Measurements from ENCODE around the gene SF1.
A peak's percentile ranks its signal among the peaks of the same experiment; 100 is the strongest.

SF1 gene

DNA sequence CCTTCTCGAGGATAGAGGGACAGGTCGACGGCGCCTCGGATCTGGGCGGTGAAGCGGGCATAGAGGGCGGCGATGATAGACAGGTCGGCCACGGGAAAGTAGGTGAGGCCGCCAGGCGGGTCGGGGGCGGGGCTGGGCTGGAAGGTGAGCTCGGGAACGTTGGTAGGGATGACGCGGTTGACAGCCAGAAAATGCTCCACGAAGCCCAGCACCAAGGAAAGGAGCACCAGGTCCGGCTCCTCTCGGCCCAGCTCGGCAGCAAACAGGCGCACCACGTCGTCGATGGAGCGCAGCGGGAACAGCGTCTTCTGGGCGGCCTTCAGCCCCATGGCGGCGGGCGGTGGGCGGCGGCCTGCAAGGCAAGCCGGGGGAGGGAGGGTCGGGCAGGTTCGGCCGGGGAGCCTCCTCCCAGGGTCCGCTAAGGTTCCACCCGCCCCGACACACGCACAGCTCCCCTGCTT, 31.5 kb upstream of the SF1 start:
- no peaks in the 10 kb centered on the region for H3K9me3 ChIP-seq (ENCODE audit: insufficient read depth, low read length)
- peak overlapping the region; percentile 79 for H3K4me3 ChIP-seq (ENCODE audit: low read length)
- peaks cover 10% of the 10 kb centered on the region for H3K4me1 ChIP-seq (ENCODE audit: low read length)
- peak overlapping the region; percentile 95 for H3K4me2 ChIP-seq (ENCODE audit: low read length)
- H3K9ac ChIP-seq (ENCODE audit: low read length): peak overlapping the region; percentile 72
- H4K20me1 ChIP-seq (ENCODE audit: insufficient read depth, low read length): no peaks in the 10 kb centered on the region
- peaks cover 6% of the 10 kb centered on the region for H3K79me2 ChIP-seq (ENCODE audit: low read length)
- H3K27ac ChIP-seq (ENCODE audit: low read length): 0 out of 2 replicates have a peak overlapping the region, but pooled peaks have one; percentile 44
- TF ChIP-seq EZH2phosphoT487 (IDR thresholded peaks at IDR 0.05; ENCODE audit: low read depth): no peak
- TF ChIP-seq, protein P1, sequence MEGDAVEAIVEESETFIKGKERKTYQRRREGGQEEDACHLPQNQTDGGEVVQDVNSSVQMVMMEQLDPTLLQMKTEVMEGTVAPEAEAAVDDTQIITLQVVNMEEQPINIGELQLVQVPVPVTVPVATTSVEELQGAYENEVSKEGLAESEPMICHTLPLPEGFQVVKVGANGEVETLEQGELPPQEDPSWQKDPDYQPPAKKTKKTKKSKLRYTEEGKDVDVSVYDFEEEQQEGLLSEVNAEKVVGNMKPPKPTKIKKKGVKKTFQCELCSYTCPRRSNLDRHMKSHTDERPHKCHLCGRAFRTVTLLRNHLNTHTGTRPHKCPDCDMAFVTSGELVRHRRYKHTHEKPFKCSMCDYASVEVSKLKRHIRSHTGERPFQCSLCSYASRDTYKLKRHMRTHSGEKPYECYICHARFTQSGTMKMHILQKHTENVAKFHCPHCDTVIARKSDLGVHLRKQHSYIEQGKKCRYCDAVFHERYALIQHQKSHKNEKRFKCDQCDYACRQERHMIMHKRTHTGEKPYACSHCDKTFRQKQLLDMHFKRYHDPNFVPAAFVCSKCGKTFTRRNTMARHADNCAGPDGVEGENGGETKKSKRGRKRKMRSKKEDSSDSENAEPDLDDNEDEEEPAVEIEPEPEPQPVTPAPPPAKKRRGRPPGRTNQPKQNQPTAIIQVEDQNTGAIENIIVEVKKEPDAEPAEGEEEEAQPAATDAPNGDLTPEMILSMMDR (IDR thresholded peaks at IDR 0.05; ENCODE audit: low read depth, low read length): no peak
- peaks cover 7% of the 10 kb centered on the region for H3K36me3 ChIP-seq (replicated peaks; ENCODE audit: low read depth, low read length)
- H3K27me3 ChIP-seq (ENCODE audit: low read depth, low read length): no peaks in the 10 kb centered on the region
- peak overlapping the region; percentile 92; the same call in 1 of the 2 replicates for H2AFZ ChIP-seq (ENCODE audit: low read depth, low read length)

DNA sequence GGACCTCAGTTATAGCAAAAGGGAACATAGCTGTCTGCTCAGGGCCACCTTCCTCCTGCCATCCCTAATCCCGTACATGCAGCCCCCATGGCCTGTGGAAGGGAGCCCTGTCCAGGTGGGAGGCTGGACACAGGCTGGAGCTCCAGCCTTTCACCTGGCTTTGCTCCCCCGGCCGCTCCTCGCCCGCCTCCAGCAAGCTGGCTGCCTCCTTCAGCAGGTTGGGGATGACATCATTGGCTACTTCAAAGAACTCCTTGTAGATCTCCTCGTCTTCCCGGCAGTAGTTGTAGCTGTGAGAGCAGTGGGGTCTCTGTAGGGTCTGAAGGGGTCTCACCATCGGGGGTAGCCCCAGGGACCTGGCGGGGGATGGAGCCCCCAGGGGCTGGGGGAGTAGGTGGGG, 27.1 kb upstream of the SF1 start:
- H3K27me3 ChIP-seq (ENCODE audit: low read depth, low read length): no peaks in the 10 kb centered on the region
- H2AFZ ChIP-seq (ENCODE audit: low read depth, low read length): no peak overlapping the region
- no peaks in the 10 kb centered on the region for H4K20me1 ChIP-seq (ENCODE audit: insufficient read depth, low read length)
- no peaks in the 10 kb centered on the region for H3K9me3 ChIP-seq (ENCODE audit: insufficient read depth, low read length)
- H3K4me3 ChIP-seq (ENCODE audit: low read length): no peak overlapping the region
- TF ChIP-seq, protein P1 (IDR thresholded peaks at IDR 0.05; ENCODE audit: low read depth, low read length): no peak
- TF ChIP-seq EZH2phosphoT487 (IDR thresholded peaks at IDR 0.05; ENCODE audit: low read depth): no peak
- no peak overlapping the region for H3K27ac ChIP-seq (ENCODE audit: low read length)
- H3K9ac ChIP-seq (ENCODE audit: low read length): no peak overlapping the region
- peaks cover 22% of the 10 kb centered on the region for H3K79me2 ChIP-seq (ENCODE audit: low read length)
- H3K4me2 ChIP-seq (ENCODE audit: low read length): no peak overlapping the region
- H3K4me1 ChIP-seq (ENCODE audit: low read length): peaks cover 25% of the 10 kb centered on the region
- H3K36me3 ChIP-seq (replicated peaks; ENCODE audit: low read depth, low read length): peaks cover 17% of the 10 kb centered on the region

- Histone ChIP-seq H3K4me1 (ENCODE audit: low read length) (peaks cover 26% of the 10 kb centered on the region), H3K27ac (ENCODE audit: low read length) (no peak overlapping the region), H2AFZ (ENCODE audit: low read depth, low read length) (no peak overlapping the region), H3K9ac (ENCODE audit: low read length) (no peak overlapping the region), H3K4me3 (ENCODE audit: low read length) (no peak overlapping the region), H3K79me2 (ENCODE audit: low read length) (peaks cover 20% of the 10 kb centered on the region), H4K20me1 (ENCODE audit: insufficient read depth, low read length) (no peaks in the 10 kb centered on the region), H3K9me3 (ENCODE audit: insufficient read depth, low read length) (no peaks in the 10 kb centered on the region), H3K27me3 (ENCODE audit: low read depth, low read length) (no peaks in the 10 kb centered on the region), H3K36me3 (replicated peaks; ENCODE audit: low read depth, low read length) (peaks cover 25% of the 10 kb centered on the region), H3K4me2 (ENCODE audit: low read length) (no peak overlapping the region)
- TF ChIP-seq, protein P1 (IDR thresholded peaks at IDR 0.05; ENCODE audit: low read depth, low read length): no peak
- no peak for TF ChIP-seq EZH2phosphoT487 (IDR thresholded peaks at IDR 0.05; ENCODE audit: low read depth)
Measured at GRCh38 chr11:64804346-64805210, 26.2 kb upstream of the SF1 start.

- H3K4me2 ChIP-seq (ENCODE audit: low read length): peak overlapping the region; percentile 97
- H4K20me1 ChIP-seq (ENCODE audit: insufficient read depth, low read length): no peaks in the 10 kb centered on the region
- H3K36me3 ChIP-seq (replicated peaks; ENCODE audit: low read depth, low read length): peaks cover 30% of the 10 kb centered on the region
- H3K4me1 ChIP-seq (ENCODE audit: low read length): peaks cover 19% of the 10 kb centered on the region
- no peak overlapping the region for H2AFZ ChIP-seq (ENCODE audit: low read depth, low read length)
- H3K27ac ChIP-seq (ENCODE audit: low read length): peak overlapping the region; percentile 65
- no peaks in the 10 kb centered on the region for H3K27me3 ChIP-seq (ENCODE audit: low read depth, low read length)
- TF ChIP-seq, protein P1 (IDR thresholded peaks at IDR 0.05; ENCODE audit: low read depth, low read length): no peak
- H3K9ac ChIP-seq (ENCODE audit: low read length): peak overlapping the region; percentile 74
- H3K4me3 ChIP-seq (ENCODE audit: low read length): peak overlapping the region; percentile 93
- no peaks in the 10 kb centered on the region for H3K9me3 ChIP-seq (ENCODE audit: insufficient read depth, low read length)
- peaks cover 16% of the 10 kb centered on the region for H3K79me2 ChIP-seq (ENCODE audit: low read length)
Measured at GRCh38 chr11:64803846-64804345, 25.6 kb upstream of the SF1 start.

All from OCI-LY3 (cell line).